Endodermal cell (in vitro differentiated cells): ENCODE data around the gene HOXD10. TPM values are rescaled to one million over a fixed set of nuclear protein-coding genes. Genes with fewer than 3 reads are reported as not detected.
A peak's percentile ranks its signal among the peaks of the same experiment; 100 is the strongest.

Source experiments
- DNase-seq: peaks from one replicate; pipeline ENCODE4 v3.0.0-alpha.2; 2017
- H3K27ac ChIP-seq: 2 replicates; pipeline ENCODE4 v1.5.1; 2013; ENCODE audit warnings: mild to moderate bottlenecking, low read depth, low read length, moderate library complexity
- H3K27me3 ChIP-seq: 2 replicates; pipeline ENCODE4 v1.6.1; 2013; ENCODE audit warnings: mild to moderate bottlenecking, low read length, moderate library complexity; ENCODE audit not compliant: insufficient read depth, control insufficient read depth, poor library complexity, severe bottlenecking
- H3K36me3 ChIP-seq: 2 replicates; pipeline ENCODE4 v1.7.0; 2013; ENCODE audit warnings: mild to moderate bottlenecking, low read length, moderate library complexity; ENCODE audit not compliant: control insufficient read depth, insufficient read depth
- H3K4me1 ChIP-seq: one replicate; pipeline ENCODE4 v1.7.0; 2013; ENCODE audit warnings: low read length; ENCODE audit not compliant: control insufficient read depth, insufficient read depth
- H3K4me3 ChIP-seq: 2 replicates; pipeline ENCODE4 v1.5.1; 2013; ENCODE audit warnings: mild to moderate bottlenecking, low read length, moderate library complexity
- H3K9ac ChIP-seq: 2 replicates; pipeline ENCODE4 v1.6.1; 2013; ENCODE audit warnings: mild to moderate bottlenecking, low read length, moderate library complexity; ENCODE audit not compliant: poor library complexity, severe bottlenecking; ENCODE audit errors: extremely low read depth
- H3K9me3 ChIP-seq: 2 replicates; pipeline ENCODE4 v1.6.1; 2013; ENCODE audit warnings: mild to moderate bottlenecking, low read length, moderate library complexity; ENCODE audit not compliant: control insufficient read depth
- H3K27ac Mint-ChIP-seq: 2 replicates; pipeline ENCODE4 v1.8.0; 2020; ENCODE audit warnings: mixed read lengths
- H3K27me3 Mint-ChIP-seq: 2 replicates; pipeline ENCODE4 v1.8.0; 2021; ENCODE audit warnings: mild to moderate bottlenecking, mixed read lengths; ENCODE audit not compliant: insufficient read depth
- H3K36me3 Mint-ChIP-seq: 2 replicates; pipeline ENCODE4 v1.8.0; 2020; ENCODE audit warnings: low read depth, mixed read lengths
- H3K4me1 Mint-ChIP-seq: 2 replicates; pipeline ENCODE4 v1.8.0; 2020; ENCODE audit warnings: mixed read lengths
- H3K4me3 Mint-ChIP-seq: 2 replicates; pipeline ENCODE4 v1.8.0; 2020; ENCODE audit warnings: mild to moderate bottlenecking, moderate library complexity, mixed read lengths
- H3K9me3 Mint-ChIP-seq: 2 replicates; pipeline ENCODE4 v1.8.0; 2020; ENCODE audit warnings: mild to moderate bottlenecking, mixed read lengths
- WGBS, 2 experiments: methylation state at CpG; one replicate each; pipeline versions ENCODE4 v1.1.5 to v1.1.7; 2013; ENCODE audit warnings: missing lambda C conversion rate in 2 of 2, mixed read lengths in 1 of 2; ENCODE audit not compliant: insufficient coverage in 1 of 2, insufficient read length in 1 of 2; 5-methylcytosine and 5-hydroxymethylcytosine counted together
- total RNA-seq, 2 donors: library from RNA; stranded (reverse); fragmentation: NEBNext Ultra II Directional in 1 of 2; extraction: Animal tissue kit (Norgen Biotek cat#: 25700) in 1 of 2; gene quantifications; 2 replicates in 1 of 2; 3 replicates in 1 of 2; pipeline ENCODE4 v1.2.1, GENCODE V29; 2021
- TF ChIP-seq, protein P1 (sequence below): fragments of 200-600 bp; sonication (generic); conservative IDR thresholded peaks from 2 replicates; pipeline ENCODE4 v1.5.0; 2021; ENCODE audit warnings: antibody characterized with exemption, mild to moderate bottlenecking

HOXD10 gene
- total RNA-seq, 2 donors from 2014 or later, result not detected

DNA sequence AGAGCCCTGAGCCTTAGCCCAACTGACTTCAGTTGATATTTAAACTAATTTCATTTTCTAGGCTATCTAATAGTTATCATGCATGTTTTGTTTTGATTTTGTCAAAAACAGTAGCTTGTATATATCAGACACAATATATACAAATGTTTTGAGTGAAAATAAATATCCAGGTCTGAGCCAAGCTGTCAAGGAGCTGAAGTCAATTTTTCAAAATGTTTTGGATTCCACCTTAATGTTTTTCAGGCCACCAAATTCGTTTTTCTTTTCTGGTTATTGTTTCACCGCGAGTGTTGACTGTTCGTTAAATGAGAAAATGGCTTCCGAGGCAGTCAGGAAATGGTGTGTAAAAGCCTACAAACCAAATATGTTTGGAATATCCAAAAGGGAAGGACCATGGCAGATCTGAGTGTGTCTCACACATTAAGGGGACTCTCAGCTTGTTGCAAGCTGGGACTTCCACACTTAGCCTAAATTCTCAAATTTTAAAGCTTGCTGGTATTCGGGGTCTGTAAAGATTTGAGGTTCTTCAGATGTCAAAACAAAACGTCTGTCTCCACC, 14.2 kb upstream of the HOXD10 start:
- Histone ChIP-seq H3K27ac (no peak overlapping the region), H3K9ac (no peak overlapping the region), H3K4me3 (no peak overlapping the region), H3K9me3 (no peaks in the 10 kb centered on the region), H3K36me3 (no peaks in the 10 kb centered on the region), H3K4me1 (no peaks in the 10 kb centered on the region), H3K27me3 (peaks cover 100% of the 10 kb centered on the region)
- WGBS, 2 experiments, result 21 to 22% methylated on average over 7 of the region's 7 CpGs
- Mint-ChIP-seq H3K27me3 (peaks cover 99% of the 10 kb centered on the region), H3K4me1 (peaks cover 41% of the 10 kb centered on the region), H3K36me3 (no peaks in the 10 kb centered on the region), H3K27ac (no peak overlapping the region), H3K9me3 (no peaks in the 10 kb centered on the region), H3K4me3 (no peak overlapping the region)
- TF ChIP-seq, protein P1, sequence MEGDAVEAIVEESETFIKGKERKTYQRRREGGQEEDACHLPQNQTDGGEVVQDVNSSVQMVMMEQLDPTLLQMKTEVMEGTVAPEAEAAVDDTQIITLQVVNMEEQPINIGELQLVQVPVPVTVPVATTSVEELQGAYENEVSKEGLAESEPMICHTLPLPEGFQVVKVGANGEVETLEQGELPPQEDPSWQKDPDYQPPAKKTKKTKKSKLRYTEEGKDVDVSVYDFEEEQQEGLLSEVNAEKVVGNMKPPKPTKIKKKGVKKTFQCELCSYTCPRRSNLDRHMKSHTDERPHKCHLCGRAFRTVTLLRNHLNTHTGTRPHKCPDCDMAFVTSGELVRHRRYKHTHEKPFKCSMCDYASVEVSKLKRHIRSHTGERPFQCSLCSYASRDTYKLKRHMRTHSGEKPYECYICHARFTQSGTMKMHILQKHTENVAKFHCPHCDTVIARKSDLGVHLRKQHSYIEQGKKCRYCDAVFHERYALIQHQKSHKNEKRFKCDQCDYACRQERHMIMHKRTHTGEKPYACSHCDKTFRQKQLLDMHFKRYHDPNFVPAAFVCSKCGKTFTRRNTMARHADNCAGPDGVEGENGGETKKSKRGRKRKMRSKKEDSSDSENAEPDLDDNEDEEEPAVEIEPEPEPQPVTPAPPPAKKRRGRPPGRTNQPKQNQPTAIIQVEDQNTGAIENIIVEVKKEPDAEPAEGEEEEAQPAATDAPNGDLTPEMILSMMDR, result no peak
- no peak for DNase-seq

DNA sequence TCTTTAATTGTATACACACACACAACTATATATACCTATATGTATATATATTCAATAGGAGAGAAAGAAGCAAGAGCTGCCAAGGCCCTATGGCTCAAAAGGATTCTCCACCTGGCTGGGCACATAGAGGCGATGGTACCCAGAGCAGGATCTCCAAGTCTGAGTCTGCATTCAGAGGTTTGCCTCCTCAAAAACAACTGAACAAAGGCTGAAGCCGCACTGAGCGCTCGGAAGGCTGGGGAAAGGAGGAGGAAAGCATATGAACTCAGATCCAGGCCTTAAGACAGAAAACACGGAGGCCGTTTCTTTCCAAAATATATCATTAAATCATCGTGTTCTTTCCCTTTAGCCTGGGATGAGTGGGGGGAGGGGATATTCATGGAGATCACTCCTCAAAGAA, 13.4 kb upstream of the HOXD10 start:
- no peaks in the 10 kb centered on the region for H3K9me3 Mint-ChIP-seq
- peak; percentile 41 for DNase-seq
- Histone ChIP-seq H3K9me3 (no peaks in the 10 kb centered on the region), H3K27ac (no peak overlapping the region), H3K27me3 (peaks cover 99% of the 10 kb centered on the region), H3K36me3 (no peaks in the 10 kb centered on the region), H3K4me3 (no peak overlapping the region), H3K4me1 (no peaks in the 10 kb centered on the region), H3K9ac (no peak overlapping the region)
- TF ChIP-seq, protein P1, result no peak
- H3K27me3 Mint-ChIP-seq, result peaks cover 95% of the 10 kb centered on the region
- peaks cover 35% of the 10 kb centered on the region for H3K4me1 Mint-ChIP-seq
- H3K36me3 Mint-ChIP-seq, result no peaks in the 10 kb centered on the region
- 17% methylated on average over 4 of the region's 7 CpGs; no CpG with 5 or more reads in 1 of the 2 experiments for WGBS, 2 experiments
- H3K27ac Mint-ChIP-seq, result no peak overlapping the region
- H3K4me3 Mint-ChIP-seq, result no peak overlapping the region

DNA sequence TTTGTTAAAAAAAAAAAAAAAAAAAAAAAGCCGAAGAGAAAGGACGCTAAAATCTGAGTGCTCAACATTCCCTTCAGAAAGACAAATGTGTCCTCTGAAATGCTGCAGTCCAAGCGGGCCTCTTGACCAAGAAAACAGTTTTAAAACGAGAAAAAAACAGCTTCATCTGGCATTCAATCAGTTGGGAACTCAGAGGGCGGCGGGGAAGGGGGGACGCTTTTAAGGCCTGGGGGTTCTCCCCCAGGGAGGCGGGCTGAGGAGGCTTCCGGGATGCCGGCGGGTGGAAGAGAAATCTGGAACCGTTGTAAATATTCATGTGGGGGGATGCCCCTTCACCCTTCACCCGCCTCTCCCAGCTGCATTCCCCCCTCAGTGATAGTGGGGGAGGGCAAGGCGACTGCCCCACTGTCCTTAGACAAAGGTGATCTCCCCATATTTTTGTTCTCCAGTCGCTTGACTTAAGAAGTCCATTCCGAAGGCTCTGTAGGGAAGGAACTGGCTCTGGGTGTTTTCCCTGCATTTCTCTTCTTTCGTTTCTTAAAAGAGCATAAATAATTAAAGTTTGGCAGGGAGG, 12.7 kb upstream of the HOXD10 start:
- TF ChIP-seq, protein P1, result no peak
- H3K27me3 ChIP-seq, result peaks cover 99% of the 10 kb centered on the region
- H3K9me3 Mint-ChIP-seq, result no peaks in the 10 kb centered on the region
- WGBS, 2 experiments, result 2 to 3% methylated on average over 7 to 13 of the region's 17 CpGs
- no peak overlapping the region for H3K9ac ChIP-seq
- H3K27ac Mint-ChIP-seq, result no peak overlapping the region
- H3K4me1 ChIP-seq, result no peaks in the 10 kb centered on the region
- peaks cover 32% of the 10 kb centered on the region for H3K4me1 Mint-ChIP-seq
- H3K36me3 ChIP-seq, result no peaks in the 10 kb centered on the region
- peak overlapping the region; percentile 41 for H3K4me3 Mint-ChIP-seq
- H3K36me3 Mint-ChIP-seq, result no peaks in the 10 kb centered on the region
- peak; percentile 56 for DNase-seq
- H3K4me3 ChIP-seq, result peak overlapping the region; percentile 27
- peaks cover 95% of the 10 kb centered on the region for H3K27me3 Mint-ChIP-seq
- no peaks in the 10 kb centered on the region for H3K9me3 ChIP-seq
- no peak overlapping the region for H3K27ac ChIP-seq
